GM18526 (cell line): ENCODE results near the gene ATRX.

Experiments
- POLR2A ChIP-seq: IDR thresholded peaks from 3 replicates; pipeline ENCODE4 v1.6.1; 2011; ENCODE audit not compliant: insufficient read length; ENCODE audit errors: extremely low read depth

ATRX gene

DNA sequence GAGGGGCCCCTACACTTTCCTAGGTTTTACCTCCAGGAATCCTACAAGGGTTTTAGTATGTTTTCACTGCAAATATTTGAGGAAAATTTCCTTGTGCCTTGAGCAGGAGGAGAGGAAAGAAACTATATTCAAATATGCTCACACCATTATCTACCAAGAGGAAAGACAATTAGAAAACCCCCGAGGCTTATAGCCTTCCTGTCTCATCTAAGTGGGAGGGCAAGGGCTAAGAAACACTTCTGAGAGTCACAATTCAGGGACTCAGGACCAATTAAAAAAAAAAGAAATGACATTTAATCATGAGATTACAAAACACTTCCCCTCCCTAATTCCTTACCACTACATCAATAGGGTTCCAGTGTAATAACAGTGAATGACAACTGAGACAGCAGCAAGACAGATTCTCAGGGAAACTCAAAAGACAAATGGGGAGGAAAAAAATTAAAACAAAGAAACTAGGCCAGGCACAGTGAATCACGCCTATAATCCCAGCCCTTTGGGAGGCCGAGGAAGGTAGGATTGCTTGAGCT lies 45.6 kb downstream of the ATRX start:
- TF ChIP-seq POLR2A: no peak

- TF ChIP-seq POLR2A: no peak
Observed at GRCh38 chrX:77733342-77733741, 52.7 kb downstream of the ATRX start.

DNA sequence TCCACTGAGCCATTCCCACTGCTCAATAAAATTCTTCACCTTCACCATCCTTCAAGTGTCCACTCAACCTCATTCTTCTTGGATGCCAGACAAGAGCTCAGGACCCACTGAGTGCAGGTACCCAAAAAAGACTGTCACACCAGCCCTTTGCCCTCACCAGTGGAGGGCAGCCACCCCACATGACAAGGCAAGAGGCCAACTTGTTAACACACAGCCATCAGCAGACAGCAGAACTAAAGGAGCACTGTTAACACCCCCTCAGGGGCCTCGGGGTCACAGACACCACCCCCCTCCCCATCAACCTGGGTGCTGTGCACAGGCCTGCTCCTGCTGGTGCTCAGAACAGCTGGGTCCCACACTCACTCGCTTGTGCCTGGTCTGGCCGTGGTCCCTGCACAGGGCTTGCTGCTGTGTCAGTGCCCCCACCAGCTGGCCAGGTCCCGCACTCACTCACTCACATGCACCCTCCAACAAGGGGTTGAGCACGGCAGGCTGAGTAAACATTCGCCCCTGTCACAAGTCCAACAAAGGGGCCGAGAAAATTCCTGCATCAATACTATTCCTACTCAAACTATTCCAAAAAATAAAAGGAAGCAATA lies 54.1 kb downstream of the ATRX start:
- no peak for TF ChIP-seq POLR2A

DNA sequence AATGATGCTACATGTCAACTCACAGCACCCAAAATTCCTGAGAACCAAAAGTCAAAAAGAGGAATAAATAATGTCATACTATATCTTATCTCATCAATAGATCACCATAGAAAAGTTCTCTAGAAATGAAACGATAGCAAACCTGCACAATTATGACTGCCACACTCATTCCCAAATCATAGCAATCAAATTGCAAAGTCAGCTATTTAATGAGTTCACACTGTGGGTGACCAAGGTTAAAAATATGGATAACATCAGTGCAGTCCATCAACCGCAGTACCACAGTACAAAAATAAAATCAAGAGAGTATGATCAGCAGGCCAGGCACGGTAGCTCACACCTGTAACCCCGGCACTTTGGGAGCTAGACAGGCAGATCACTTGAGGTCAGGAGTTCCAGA lies 62.3 kb downstream of the ATRX start:
- no peak for TF ChIP-seq POLR2A

DNA sequence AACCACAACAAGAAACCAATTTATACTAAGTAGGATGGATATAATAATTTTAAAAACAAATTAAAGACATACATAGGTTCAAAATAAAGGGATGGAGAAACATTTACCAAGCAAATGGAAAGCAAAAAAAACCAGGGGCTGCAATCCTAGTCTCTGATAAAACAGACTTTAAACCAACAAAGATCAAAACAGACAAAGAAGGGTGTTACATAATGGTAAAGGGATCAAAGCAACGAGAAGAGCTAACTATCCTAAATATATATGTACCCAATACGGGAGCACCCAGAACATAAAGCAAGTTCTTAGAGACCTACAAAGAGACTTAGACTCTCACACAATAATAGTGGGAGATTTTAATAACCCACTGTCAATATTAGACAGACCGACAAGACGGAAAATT lies 66.6 kb downstream of the ATRX start:
- TF ChIP-seq POLR2A: no peak

- no peak for TF ChIP-seq POLR2A
Observed at GRCh38 chrX:77704881-77705280, 81.1 kb downstream of the ATRX start.

DNA sequence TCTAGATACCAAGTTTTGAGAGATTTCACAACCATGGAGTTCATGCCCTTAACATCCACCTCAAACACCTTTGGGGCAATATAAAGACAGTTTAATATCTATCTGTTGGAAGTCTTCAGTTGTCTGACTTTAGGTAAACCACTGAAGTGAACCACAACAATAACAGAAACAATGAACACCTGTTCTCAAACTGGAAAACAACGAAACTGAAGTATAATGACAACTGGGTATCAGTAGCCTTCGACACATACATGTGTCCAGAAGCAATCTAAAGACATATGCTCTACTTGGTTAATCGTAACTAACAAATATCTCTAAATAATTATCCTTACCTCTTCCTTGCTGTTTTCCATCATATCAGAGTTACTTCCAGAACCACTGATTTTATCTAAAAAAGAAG lies 87.8 kb downstream of the ATRX start:
- no peak for TF ChIP-seq POLR2A

- TF ChIP-seq POLR2A: no peak
Observed at GRCh38 chrX:77694491-77694890, 91.5 kb downstream of the ATRX start.

- TF ChIP-seq POLR2A: no peak
Observed at GRCh38 chrX:77693594-77693993, 92.4 kb downstream of the ATRX start.

- TF ChIP-seq POLR2A: no peak
Observed at GRCh38 chrX:77691916-77692315, 94.1 kb downstream of the ATRX start.

DNA sequence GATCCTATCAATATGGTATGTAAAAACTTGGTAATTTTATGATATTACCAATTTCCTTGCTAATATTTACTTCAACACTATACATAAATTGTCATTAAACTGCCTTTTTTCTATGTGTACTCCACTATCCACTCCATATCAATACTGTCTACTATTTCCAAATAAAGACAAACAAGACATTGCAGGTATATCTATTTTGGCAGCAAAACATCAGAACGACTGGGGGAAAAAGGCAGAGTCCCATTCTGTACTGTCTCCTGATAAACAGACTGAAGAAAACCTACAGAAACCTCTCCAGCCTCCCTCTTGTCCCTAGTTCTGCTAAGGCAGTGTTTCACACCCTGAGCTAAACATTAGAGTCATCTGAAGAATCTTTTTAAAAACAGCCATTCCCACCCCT lies 96.6 kb downstream of the ATRX start:
- no peak for TF ChIP-seq POLR2A

GRCh38 chrX:77679144-77679543 lies 106.9 kb downstream of the ATRX start:
- no peak for TF ChIP-seq POLR2A

- no peak for TF ChIP-seq POLR2A
Observed at GRCh38 chrX:77675986-77676385, 110.0 kb downstream of the ATRX start.

DNA sequence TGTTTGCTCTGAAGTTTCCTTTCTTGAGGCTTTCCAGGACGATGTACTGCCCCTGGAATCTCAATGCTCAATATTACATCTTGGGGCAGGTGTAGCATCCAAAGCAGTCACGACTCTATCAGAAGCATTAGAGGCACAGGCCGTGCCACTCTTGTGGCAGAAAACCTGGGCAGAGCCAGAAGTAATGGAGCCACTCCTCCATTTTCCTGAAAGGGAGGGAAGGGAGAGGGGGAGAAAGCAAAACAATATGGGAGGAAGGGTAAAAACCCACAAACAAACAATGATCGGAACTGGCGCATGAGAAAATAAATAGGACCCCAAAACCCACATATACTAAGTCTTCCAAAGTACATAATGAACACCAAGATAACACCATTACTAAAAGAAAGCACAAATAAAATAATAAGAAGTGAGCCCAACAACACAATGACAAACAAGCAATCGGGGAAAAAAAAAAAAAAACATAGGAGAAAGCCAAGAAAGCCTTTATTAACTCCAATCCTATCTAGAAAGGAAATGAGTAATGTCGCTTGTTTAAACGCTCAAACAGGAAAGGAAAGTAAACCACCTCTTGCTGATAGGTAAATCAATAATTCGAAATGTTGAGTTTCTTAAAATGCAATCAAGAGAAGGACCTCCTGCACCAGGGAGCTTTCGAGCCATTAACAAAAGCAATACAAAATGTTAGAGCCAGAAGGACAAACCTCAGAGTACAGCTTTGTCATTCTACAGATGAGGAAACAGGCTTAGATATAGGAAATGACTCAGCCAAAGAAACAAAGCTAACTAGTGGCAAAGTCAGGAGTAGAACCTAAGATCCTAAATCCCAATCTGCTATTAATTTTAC lies 117.4 kb downstream of the ATRX start:
- no peak for TF ChIP-seq POLR2A

- no peak for TF ChIP-seq POLR2A
Observed at GRCh38 chrX:77658886-77659285, 127.1 kb downstream of the ATRX start.

DNA sequence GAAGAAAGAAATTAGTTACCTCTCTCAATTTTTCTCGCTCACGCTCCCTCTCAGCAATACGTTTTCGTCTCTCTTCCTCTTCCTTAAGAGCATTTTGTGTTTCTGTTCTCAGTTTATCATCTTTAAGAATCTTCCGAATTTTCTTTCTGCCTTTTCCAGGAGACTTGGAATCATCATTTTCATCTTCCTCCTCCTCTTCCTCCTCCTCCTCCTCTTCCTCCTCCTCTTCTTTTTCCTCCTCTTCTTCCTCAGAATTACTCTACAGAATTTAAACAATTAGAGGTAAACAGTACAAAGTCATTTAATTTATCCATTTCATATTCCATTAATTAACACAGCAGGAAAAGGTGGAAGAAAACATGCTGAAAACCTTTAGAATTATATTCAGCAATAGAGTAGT lies 133.9 kb downstream of the ATRX start:
- no peak for TF ChIP-seq POLR2A

DNA sequence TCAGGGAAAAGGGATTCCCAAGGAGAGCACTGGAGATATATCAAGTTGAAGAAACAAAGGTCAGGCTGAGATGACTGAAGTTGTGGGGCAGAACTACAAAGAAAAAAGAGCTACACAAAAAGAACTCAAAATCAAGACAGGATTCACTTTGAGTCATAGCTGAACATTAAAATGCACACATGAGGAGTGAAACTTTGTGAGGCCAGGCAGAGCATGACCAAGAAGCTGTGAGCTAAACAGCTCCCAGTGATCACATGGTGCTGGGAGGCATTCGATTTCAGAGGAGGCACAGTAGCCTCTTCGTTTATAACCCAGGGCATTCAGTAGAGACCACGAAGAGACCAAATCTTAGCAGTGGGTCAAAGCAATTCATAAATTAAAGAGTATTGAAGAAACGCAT lies 145.3 kb downstream of the ATRX start:
- TF ChIP-seq POLR2A: no peak

DNA sequence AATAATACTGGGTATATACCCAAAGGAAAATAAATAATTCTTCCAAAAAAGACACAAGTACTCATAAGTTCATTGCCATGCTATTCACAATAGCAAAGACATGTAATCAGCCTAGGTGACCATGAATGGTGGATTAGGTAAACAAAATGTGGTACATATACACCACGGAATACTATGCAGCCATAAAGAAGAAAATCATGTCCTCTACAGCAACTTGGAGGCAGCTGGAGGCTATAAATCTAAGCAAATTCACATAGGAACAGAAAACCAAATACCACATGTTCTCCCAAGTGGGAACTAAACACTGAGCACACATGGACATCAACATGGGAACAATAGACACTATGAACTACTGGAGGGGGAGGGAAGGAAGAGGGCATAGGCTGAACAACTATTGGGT lies 146.2 kb downstream of the ATRX start:
- TF ChIP-seq POLR2A: no peak
